Eye (tissue), 1 donor: ENCODE measurements around the gene ATP9B.
"Not testable (repeated sequence)": the region's sequence is repeated elsewhere in the genome, so short reads cannot be mapped to it uniquely, and the experiment has no call there.

Experiments
- DNase-seq: peaks from one replicate; pipeline ENCODE4 v3.0.0-alpha.2; 2015

The ATP9B gene

DNA sequence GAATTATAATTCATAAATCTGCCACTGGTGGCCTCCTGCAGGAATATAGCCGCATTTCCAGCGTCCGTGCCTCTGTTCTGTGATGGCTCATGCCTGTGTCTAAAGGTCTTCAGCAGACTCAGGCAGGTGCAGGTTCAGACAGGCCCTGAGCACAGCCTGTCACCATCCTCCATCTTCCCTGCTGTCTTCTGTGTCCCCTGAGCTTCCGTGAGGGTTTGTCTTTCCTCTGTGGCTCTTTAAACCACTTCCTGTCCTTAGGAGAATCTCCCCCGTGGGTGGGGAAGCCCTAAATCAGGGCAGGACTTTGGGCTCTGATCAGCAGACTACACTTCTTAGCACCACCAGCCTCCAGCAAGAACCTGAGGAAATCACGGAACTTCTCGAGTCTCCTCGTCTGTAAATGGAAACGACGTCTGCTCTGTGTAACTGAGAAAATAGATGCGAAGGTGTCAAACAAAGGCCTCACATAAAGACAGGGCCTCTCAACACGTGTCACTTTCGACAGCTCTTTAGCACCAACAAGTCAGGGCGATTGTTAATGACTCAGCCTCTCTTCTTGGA lies 302.4 kb downstream of the ATP9B start:
- DNase-seq = no peak

DNA sequence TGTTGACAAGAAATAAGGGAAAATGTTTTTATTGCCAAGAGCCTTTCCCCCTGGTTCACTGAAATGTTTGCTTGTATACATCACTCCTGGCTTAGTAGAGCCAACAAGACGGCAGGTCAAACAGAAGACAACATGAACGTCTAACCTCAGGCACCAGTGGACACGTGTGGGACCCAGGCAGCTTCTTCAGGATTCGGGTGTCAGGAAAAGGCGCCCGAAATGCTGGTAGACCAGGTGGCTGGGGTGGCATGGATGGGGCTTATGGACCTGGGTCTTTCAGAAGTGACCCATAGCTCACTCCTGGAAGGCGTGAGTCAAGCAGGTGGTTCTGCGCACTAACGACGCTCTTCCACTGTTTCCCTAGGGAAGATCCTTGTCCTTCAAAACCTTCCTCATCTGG lies 303.3 kb downstream of the ATP9B start:
- no peak for DNase-seq

DNA sequence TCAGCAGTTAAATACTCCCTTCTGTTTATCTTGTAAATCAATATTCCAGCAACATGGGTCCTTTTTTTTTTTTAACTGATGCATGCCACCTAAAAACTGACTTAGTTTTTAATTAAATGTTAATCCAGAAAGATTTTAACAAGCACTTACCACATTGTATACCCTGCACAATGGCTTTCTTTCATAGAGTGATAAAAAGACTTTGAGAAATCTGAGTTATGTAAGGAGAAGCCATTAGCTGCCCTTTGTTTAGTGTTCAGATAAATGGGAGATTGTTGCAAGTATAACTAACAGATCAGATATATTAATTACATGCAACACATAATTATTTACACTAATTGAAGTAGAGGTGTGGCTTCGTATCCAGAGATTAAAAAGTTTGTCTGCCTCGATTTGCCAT lies 303.8 kb downstream of the ATP9B start:
- no peak for DNase-seq

DNA sequence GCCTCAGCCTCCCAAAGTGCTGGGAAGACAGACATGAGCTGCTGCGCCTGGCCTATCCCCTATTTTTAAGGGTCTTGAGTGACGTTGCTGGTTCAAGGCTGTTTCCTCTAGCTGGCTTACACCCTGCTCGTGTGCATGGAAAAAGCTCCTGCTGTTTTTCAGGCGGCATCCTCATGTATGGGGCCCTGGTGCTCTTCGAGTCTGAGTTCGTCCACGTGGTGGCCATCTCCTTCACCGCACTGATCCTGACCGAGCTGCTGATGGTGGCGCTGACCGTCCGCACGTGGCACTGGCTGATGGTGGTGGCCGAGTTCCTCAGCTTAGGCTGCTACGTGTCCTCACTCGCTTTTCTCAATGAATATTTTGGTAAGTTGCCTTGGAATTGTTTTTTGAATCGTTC lies 304.5 kb downstream of the ATP9B start:
- no peak for DNase-seq

DNA sequence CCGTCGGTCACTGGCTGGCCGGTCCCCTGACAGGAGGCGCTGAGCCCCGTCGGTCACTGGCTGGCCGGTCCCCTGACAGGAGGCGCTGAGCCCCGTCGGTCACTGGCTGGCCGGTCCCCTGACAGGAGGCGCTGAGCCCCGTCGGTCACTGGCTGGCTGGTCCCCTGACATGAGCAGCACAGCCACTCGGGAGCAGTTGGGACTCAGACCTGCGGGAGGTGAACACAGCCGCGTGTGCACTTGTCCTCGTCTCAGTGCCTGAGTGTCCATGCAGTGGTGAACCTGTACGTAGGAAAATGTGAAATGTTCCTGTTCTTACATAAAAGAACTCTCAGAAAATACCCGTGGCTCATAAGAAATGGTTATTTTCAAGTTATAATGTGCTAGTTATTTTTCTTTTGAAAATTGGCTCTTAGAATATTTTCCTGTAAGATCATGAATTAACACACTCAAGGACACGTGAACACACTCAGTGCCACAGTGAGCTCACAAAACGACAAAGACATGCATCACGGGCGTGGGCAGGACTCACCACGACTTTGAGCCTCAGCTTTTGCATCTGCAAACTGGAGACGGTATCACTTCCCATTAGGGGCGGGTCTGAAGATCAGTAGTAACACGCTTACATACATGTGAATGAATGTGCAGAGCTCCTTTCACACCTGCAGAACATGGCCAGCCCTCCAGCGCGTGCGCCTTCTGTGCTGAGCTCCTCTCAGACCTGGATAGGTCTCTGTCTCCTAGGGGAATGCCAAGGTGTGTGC lies 305.4 kb downstream of the ATP9B start:
- DNase-seq = no peak

DNA sequence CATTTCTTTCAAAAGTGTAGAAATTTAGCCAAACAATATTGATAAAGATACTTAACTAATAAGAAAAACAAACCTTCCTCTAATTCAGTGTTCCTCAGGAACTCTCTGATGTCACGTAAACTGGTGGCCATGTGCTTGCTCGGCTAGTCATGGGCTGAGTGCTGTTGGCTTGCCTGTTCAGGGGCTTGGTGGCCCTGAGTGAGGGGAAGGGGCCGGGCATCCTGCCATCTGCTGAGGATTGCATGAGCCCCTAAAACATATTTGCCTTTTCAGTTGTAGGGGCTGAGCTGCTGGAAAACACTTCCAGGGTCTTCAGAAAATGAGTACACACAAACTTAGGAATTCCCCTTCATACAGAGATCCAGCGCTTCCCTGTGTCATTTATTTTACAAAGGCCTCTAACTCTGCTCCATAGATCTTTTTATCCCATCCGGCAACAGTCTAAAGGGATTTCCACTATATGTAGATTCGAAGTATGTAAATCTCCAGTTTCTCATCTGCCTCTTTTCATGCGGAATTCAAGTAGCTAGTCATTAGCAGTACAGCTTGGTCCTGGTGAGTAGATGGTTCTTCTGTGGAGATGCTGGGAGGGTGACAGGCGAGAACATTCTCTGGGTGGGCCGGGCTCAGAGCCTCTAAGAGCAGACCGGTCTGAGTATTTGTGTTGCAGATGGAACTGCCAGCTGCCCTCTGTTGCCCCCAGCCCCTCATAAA lies 306.4 kb downstream of the ATP9B start:
- no peak for DNase-seq

DNA sequence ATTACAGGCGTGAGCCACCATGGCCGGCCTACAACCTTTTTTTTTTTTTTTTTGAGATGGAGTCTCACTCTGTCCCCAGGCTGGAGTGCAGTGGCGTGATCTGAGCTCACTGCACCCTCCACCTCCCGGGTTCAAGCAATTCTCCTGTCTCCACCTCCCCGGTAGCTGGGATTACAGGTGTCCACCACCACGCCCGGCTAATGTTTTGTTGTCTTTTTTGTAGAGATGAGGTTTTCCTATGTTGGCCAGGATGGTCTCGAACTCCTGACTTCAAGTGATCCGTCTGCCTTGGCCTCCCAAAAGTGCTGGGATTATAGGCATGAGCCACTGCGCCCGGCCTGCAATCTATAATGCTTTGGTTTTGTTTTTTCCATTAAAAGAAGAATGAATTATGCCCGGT lies 307.5 kb downstream of the ATP9B start:
- not testable (repeated sequence) for DNase-seq

DNA sequence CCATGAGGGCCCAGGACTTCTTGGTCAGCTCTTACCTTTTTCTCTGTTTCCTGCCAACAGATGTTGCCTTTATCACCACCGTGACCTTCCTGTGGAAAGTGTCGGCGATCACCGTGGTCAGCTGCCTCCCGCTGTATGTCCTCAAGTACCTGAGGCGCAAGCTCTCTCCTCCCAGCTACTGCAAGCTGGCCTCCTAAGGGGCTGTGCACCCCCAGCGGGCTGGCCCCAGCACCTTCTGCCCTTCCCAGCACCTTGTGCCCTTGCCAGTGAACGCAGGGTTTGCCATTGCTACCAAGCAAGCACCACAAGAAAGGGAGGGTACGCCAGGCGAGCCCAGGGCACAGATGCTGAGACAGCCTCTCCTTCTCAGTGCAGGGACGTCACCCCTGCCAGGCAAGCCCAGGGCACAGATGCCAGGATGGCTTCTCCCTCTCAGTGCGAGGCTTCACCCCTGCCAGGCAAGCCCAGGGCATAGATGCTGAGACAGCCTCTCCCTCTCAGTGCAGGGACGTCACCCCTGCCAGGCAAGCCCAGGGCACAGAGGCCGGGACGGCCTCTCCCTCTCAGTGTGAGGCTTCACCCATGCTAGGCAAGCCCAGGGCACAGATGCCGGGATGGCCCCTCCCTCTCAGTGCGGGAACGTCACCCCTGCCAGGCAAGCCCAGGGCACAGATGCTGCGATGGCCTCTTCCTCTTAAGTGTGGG lies 308.1 kb downstream of the ATP9B start:
- DNase-seq = no peak

DNA sequence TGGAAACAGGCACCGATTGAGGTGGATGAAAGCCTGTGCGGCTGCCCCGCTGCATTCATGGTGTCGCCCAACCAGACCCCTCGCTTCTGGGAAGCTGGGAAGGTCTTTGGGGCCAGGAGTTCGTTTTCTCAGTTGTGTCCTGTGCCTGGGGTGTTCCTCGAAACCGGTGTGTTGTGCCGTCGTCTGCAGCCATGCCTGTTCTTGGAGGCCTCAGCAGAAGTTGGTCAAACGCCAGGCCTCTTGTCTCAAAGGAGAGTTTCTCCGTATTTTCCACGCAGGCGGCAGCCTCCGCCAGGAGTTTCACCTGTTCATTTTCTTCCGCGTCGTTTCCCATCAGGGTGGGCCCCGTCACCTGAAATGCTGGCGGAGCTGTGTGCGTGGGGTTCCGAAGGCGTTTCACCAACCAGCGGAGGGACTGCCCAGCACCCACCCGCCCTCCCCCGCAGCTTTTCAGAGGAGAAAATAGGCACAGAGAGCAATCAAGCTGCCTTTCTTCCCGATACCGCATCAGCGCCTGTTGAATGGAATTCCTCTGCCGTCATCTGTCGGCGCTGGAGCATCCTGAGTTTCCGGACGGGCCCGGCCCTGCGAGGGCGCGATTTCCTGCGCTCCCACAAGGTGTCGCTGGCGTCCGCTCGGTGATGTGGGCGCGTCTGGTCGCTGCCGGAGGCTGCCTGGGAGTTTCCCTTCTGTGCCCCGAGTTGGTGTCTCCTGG lies 309.5 kb downstream of the ATP9B start:
- peak; percentile 93 for DNase-seq

DNA sequence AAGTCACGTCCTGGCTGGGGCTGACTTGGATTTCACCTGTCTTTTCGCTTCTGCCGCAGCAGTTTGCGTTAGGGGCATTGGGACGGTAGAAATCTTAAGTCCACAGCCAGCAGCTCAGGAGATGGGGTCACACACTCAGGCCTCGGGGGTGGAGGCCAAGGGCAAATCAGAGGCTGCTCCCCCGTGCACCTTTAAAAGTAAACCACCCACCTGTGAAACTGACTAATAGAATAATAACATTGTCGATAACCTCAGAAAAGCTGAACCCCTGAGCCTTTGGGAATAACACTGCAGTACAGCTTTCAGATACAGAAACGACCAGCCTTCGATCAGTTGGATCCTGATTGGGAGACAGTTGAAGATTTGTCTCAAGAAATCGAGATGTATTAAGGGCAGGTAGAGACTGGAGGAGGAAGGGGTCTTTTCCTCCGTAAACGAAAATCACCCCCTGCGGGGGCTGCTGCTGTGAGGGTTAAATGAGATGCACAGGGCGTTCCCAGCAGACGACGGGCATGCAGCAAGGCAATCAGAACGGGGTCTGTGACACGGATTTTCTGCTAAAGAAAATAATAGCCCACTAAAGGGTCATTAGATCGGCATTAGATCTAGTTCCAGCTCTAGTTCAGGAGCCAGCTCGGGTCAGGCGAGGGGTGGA lies 310.2 kb downstream of the ATP9B start:
- DNase-seq = no peak

DNA sequence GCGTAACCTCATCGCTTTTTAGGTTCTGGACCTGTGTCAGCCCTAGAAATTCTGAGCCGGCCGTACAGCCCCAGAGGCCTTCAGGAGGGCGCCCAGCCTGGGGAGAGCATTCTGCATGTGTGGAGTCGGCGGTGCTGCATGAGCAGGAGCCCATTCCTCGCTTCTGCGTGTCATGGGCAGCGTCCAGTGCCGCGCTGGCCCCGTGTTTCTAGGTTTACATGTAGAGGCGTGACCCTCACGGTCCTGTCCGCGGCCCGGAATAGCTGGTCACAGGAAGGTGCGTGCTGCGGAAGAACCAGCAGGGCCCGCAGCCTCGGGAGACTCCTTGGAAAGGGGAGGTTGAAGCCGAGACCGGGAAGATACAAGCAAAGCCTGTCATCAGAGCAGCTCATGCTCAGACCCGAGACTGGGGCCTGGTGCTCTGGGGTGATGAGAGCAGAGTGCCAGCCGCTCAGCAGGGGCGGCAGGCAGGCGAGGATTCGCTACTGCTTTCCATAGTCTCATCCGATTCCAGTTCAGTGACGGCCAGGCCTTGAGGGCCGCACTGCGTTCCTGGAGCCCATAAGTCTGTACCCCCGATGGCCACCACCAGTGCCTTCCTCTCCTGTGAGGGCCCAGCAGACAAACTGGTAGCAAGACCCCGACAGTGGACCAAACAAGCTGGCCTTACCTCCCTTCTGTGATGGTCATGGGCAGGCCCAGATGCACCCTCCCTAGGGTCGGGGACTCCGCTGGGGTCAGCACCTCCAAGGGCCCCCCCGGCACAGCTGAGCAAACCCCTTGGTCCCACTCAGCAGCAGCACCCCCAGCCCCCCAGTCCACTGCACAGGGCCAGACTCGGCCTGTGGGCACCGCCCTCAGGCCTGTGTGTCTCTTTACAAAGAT lies 311.0 kb downstream of the ATP9B start:
- DNase-seq = no peak

DNA sequence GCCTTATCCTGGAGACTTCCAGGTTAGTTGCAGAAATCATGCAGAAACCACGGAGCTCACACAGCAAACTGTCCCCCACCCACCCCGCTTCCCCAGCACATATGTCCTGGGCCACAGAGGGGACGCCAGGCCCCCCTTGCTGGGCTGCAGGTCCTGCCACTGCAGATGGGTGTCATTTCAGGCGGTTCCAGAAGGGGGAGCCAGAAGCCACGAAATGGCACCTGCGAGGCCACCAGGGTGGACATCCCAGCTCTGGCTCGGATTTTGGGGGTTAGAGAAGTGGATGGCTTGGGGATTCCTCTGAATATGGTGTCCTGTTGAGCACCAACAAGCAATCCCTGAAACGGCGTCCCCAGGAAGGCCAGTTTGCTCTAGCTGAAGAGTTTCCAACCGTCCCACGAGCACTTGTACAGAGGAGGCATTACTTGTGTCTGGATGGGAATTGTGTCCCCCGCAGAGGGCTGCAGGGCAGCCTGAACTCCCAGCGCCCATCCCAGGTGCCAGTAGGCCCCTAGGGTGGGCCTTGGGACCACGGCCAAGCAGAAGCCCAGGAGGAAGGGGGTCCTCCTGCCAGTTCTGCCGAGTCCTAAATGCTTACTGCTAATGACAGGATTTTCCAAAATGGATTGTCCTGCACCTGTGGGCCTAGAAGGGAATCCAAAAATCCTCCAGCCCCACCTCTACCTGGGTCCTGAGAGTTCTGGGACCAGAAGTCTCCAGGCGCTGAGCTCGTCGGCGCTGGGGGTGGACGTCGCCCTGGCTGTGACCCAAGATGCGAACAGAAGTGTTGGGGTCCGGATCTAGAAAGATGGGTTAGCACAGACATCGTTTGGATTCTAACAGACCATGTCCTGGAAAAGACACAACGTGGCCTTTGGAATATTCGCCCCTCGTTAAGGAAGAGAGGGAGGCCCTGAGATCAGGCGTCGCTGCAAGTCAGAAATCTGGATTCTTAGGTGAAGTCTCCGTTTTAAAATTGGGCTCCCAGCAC lies 311.9 kb downstream of the ATP9B start:
- peak; percentile 87 for DNase-seq

DNA sequence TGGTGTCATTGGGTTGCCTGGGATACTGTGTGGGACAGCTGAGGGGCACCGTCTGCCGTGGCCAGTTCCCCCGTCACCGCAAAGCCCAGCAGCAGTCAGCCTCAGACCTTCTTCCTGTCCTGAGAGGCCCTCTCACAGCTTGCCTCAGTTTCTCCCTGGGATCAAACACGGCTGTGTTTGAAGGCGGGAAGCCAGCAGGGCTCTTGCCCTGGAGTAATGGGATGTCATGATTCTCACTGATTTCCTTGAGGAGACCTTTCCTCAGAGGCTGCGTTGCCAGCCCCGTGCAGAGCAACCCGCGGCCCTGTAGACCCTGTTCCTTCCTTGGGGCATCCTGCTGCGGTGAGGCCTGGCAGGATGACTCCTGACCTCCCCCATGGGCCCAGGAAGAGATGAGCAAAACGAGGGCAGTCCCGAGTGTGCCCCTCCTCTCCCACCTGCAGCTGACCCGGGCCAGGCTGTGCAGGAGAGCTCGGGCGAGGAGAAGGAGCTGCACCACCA lies 312.7 kb downstream of the ATP9B start:
- no peak for DNase-seq

DNA sequence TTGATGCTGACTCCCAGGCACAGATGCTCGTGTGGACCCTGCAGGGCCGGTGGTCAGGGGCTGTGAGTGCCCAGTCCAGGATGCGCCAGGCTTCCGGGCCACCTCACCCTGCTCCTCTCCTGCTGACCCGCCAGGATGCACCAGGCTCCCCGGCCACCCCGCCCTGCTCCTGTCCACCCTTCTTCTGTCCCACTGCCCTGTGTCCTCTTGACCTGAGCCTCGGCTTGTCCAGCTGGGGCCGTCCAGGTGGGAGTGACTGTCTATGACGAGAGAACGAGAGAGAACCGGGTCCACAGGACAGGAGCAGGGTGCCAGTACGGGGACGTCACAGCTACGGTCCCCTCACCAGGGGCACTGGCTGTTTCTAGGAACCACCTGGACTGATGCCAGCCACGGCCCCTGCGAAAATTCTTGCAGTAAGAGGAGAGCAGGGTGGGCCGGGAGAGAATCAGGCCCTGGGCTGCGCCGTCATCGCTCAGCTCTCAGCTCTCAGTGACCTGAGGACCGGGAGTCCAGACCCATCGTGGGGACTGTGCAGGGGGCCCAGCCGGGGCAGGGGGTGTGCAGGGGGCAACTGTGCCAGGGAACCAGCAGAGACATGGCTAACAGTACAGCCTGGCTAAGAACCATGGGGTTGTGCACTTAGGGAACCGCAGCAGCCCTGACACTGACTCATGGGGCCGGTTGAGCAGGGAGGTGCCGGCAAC lies 313.6 kb downstream of the ATP9B start:
- peak; percentile 1 for DNase-seq

DNA sequence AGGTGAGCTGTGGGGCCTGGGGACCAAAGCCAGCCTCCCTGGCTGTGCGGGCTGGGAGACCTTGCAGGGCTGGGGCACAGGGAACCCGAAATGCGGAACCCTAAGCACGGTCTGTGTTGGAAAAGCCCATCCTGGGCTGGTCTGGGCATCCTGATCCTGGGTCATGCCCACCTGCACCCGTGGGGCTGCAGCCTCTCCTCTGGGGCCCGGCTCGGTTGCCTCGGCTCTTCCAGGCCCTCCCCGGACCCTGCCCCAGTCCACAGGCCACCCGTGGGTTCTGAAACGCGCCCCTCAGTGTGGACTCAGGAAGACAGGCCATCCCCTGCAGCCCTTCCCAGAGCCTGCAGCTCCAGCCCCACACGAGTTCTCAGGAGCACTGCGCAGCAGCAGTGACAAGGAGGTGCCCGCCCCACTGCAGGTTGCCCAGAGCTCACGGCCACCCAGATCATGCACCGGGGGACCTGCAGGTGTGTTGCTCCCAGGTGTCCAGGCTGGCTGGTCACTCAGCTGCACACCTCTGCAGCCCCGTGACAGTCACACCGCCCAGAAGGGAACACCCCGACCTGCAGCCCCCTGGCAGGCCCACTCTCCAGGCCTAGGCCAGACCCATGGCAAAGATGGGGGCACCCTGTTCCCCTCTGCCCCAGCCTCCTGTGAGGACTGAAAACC lies 314.3 kb downstream of the ATP9B start:
- DNase-seq = no peak

DNA sequence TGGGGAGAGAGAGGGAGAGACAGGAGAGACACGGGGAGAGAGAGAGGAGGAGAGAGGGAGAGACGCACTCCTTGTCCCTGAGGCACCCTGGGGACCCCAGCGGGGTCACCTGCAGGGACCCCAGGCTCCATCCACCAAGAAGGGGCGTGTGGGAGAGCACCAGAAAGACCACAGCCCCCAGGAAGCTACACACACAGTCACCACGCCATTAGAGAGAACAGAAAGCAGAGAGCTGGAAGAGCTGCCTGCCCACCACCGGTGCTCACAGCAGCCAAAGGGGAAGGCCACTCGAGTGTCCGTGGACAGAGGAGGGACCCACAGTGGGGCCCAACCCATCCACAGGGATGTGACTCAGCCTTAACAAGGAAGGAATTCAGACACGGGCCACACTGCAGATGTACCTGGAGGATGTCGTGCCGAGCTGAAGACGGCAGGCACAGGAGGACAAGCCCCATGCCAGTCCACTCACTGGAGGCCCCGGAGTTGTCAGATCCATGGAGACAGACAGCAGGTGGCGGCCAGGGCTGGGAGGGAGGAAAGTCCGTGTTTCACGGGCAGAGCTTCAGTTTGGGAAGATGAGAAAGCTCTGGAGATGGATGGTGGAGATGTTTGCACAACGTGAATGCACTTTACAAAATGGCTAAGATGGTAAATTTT lies 315.1 kb downstream of the ATP9B start:
- peak; percentile 21 for DNase-seq

DNA sequence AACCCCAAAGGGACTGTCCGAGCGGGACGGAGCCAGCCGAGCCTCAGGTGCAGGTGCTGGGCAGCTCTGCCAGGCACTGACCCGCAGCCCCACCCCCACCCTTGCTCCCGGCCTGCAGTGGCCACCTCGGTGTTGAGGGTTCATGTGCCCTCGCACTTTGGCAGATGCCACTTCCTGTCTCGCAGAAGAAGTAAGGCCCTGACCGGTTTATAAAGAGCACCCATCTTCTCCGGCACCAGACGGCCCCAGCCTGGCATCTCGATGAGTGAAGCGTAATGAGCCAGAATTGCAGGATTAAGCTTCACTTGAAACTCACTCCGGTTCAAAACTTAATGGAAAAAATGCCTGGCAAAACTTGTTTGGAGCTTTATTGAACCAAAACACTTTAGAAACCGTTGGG lies 315.6 kb downstream of the ATP9B start:
- no peak for DNase-seq

DNA sequence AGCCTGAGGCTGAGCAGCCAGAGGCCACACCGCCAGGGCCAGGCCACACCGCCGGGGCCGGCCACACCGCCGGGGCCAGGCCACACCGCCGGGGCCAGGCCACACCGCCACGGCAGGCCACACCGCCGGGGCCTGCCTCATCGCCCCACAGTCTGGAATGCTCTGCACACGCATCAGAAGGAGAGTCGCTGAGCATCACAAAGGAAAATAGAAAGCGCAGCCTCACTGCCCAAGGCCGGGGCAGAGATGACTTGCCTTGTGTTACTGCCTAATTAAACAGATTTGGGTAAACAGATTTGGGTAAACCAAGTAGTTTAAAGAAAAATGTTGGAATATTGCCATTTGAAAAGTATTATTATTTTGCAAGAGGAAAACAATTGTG lies 316.1 kb downstream of the ATP9B start:
- DNase-seq = peak; percentile 8
